Kidney (tissue), 14 donors: ENCODE results near the gene TEX29. TPM values are rescaled to one million over a fixed set of nuclear protein-coding genes. Genes with fewer than 3 reads are reported as not detected.

Source experiments
- DNase-seq, 5 donors: peaks; one replicate each; pipeline ENCODE4 v3.0.0-alpha.2; 2013 to 2020
- FAIRE-seq: peaks from 2 replicates; lab custom pipeline; 2012; peaks lifted over from hg19 to GRCh38; lab: Jason Lieb, UNC
- H3K27ac ChIP-seq, 2 donors: one replicate each; pipeline ENCODE4 v1.7.0; 2013; ENCODE audit warnings: low read depth in 2 of 2, low read length in 2 of 2, inconsistent platforms in 1 of 2
- H3K27me3 ChIP-seq: one replicate; pipeline ENCODE4 v1.7.1; 2013; ENCODE audit warnings: low read length, inconsistent platforms; ENCODE audit not compliant: control insufficient read depth, insufficient read depth
- H3K36me3 ChIP-seq, 3 donors: one replicate each; pipeline versions ENCODE4 v1.7.0 to v1.7.1; 2013; ENCODE audit warnings: low read length in 3 of 3, control low read depth in 1 of 3, inconsistent platforms in 1 of 3; ENCODE audit not compliant: insufficient read depth in 3 of 3, control insufficient read depth in 2 of 3
- H3K4me1 ChIP-seq, 3 donors: one replicate each; pipeline versions ENCODE4 v1.7.0 to v1.7.1; 2013; ENCODE audit warnings: low read length in 3 of 3, inconsistent platforms in 1 of 3, low read depth in 1 of 3; ENCODE audit not compliant: control insufficient read depth in 2 of 3, insufficient read depth in 2 of 3
- H3K4me3 ChIP-seq, 3 donors: one replicate each; pipeline versions ENCODE4 v1.7.0 to v1.8.1; 2013; ENCODE audit warnings: low read length in 3 of 3, control low read depth in 1 of 3, inconsistent platforms in 1 of 3
- H3K9ac ChIP-seq, 3 donors: one replicate each; pipeline versions ENCODE4 v1.7.0 to v1.7.1; 2013; ENCODE audit warnings: low read length in 3 of 3, control low read depth in 1 of 3, inconsistent platforms in 1 of 3
- H3K9me3 ChIP-seq, 3 donors: one replicate each; pipeline versions ENCODE4 v1.7.0 to v1.7.1; 2013; ENCODE audit warnings: low read length in 3 of 3, control low read depth in 1 of 3, inconsistent platforms in 1 of 3; ENCODE audit not compliant: control insufficient read depth in 2 of 3, insufficient read depth in 1 of 3
- intact Hi-C: fragments of 100-400 bp; cut with DNase I; formaldehyde crosslinking; loops from one replicate; pipeline ENCODE4 v1.11.1; 2022
- polyA plus RNA-seq: library from polyadenylated mRNA; stranded (reverse); fragments of 350-450 nt; fragmentation: Illumina TruSeq; extraction: RNeasy Lipid Tissue Mini Kit (QIAGEN cat#74804); gene quantifications from one replicate; pipeline ENCODE4 v1.2.3, GENCODE V29; 2014; ENCODE audit warnings: low read depth, low replicate concordance; ENCODE audit not compliant: insufficient read depth
- total RNA-seq: library from RNA; stranded (reverse); fragmentation: NEBNext Ultra II Directional; extraction: Animal tissue kit (Norgen Biotek cat#: 25700); gene quantifications from one replicate; pipeline ENCODE4 v1.2.1, GENCODE V29; 2021
- TF ChIP-seq, protein P1 (sequence below): IDR thresholded peaks from 3 replicates; pipeline ENCODE4 v1.5.1; 2012; ENCODE audit warnings: mild to moderate bottlenecking, moderate library complexity, borderline replicate concordance; ENCODE audit not compliant: insufficient read depth; ENCODE audit errors: extremely low read depth
- donor health status: control.
- donor health status: control.
- donor health status: control.
- donor health status: control.
- donor health status: control.
- donor health status: DM: yes; HTN: yes; CAD: no.
- donor health status: Normal renal cell carcinoma (clear cell type).

TEX29 gene
- total and polyA plus RNA-seq, 2 donors from 2014 or later, result not detected

DNA sequence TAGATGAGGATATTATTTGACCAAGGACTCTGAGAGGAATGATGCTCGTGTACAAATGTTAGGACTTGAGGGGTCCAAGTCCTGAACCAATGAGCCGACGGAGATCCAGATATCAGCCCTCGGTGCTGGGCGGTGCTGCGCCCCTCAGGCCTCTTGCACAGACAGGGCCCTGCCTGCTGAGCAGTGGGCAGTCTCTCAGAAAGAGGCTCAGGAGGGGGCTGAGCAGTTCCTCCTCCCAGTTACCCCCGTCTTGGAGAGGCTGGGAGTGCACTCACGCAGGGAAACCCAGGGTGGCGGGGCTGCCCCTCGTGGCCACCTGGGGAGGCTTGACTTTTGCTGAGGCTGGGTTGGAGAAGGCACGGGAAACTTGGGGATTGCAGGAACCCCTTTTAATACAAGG is 18.4 kb downstream of the TEX29 start:
- H3K27ac ChIP-seq, result no peak overlapping the region
- no peaks in the 10 kb centered on the region for H3K27me3 ChIP-seq
- H3K4me1 ChIP-seq, result no peaks in the 10 kb centered on the region
- no peak overlapping the region for H3K9ac ChIP-seq
- TF ChIP-seq, protein P1, sequence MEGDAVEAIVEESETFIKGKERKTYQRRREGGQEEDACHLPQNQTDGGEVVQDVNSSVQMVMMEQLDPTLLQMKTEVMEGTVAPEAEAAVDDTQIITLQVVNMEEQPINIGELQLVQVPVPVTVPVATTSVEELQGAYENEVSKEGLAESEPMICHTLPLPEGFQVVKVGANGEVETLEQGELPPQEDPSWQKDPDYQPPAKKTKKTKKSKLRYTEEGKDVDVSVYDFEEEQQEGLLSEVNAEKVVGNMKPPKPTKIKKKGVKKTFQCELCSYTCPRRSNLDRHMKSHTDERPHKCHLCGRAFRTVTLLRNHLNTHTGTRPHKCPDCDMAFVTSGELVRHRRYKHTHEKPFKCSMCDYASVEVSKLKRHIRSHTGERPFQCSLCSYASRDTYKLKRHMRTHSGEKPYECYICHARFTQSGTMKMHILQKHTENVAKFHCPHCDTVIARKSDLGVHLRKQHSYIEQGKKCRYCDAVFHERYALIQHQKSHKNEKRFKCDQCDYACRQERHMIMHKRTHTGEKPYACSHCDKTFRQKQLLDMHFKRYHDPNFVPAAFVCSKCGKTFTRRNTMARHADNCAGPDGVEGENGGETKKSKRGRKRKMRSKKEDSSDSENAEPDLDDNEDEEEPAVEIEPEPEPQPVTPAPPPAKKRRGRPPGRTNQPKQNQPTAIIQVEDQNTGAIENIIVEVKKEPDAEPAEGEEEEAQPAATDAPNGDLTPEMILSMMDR, result no peak
- no peaks in the 10 kb centered on the region for H3K36me3 ChIP-seq
- no peaks in the 10 kb centered on the region for H3K9me3 ChIP-seq
- intact Hi-C loops, result no loop called here
- no peak overlapping the region for H3K4me3 ChIP-seq
- DNase-seq (peak in 1 of 5 donors; percentile 6), FAIRE-seq (no peak)

GRCh38 chr13:111339366-111340143 is 19.1 kb downstream of the TEX29 start:
- intact Hi-C loops, result no loop called here
- Histone ChIP-seq H3K4me1 (no peaks in the 10 kb centered on the region), H3K9ac (no peak overlapping the region), H3K27ac (no peak overlapping the region), H3K36me3 (no peaks in the 10 kb centered on the region), H3K4me3 (no peak overlapping the region), H3K27me3 (no peaks in the 10 kb centered on the region), H3K9me3 (no peaks in the 10 kb centered on the region)
- FAIRE-seq (no peak), DNase-seq (peak in 2 of 5 donors; percentile 3 to 53)
- TF ChIP-seq, protein P1, result no peak

DNA sequence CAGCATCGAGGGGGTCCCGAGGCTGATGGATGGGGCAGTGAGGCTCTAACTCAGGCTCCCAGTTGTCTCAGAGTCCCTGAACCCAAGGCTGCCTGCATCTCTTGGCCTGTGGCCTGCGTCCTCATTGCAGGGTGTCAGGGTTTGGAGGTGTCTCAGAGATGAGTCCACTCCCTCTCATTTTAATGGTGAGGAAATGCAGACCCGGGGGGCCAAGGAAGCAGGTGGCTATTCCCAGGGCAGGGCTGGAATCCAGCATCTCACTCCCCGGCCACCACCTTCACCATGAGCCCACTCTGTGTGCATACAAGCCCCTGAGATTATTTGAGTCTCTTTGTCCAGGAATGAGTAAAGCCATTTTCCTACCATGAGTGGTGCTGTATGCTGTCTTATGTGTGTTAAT is 21.4 kb downstream of the TEX29 start:
- Histone ChIP-seq H3K4me1 (no peaks in the 10 kb centered on the region), H3K9ac (no peak overlapping the region), H3K36me3 (no peaks in the 10 kb centered on the region), H3K4me3 (no peak overlapping the region), H3K27ac (no peak overlapping the region), H3K27me3 (no peaks in the 10 kb centered on the region), H3K9me3 (no peaks in the 10 kb centered on the region)
- DNase-seq (no peak), FAIRE-seq (no peak)
- intact Hi-C loops, result no loop called here
- TF ChIP-seq, protein P1, result no peak
